HFFc6 (cell line): Measurements from ENCODE around the gene GALNT7. TPM values are rescaled to one million over a fixed set of nuclear protein-coding genes. Genes with fewer than 3 reads are reported as not detected.

Experiments
- DNase-seq: peaks from one replicate; pipeline ENCODE4 v3.0.0-alpha.2; 2018
- H3K27ac Mint-ChIP-seq: 2 replicates; pipeline ENCODE4 v1.8.0; 2020; ENCODE audit warnings: mild to moderate bottlenecking, mixed read lengths
- H3K27me3 Mint-ChIP-seq: 2 replicates; pipeline ENCODE4 v1.8.0; 2021; ENCODE audit warnings: mild to moderate bottlenecking, moderate library complexity, mixed read lengths; ENCODE audit not compliant: insufficient read depth
- H3K36me3 Mint-ChIP-seq: 2 replicates; pipeline ENCODE4 v1.8.0; 2021; ENCODE audit warnings: low read depth, mixed read lengths
- H3K4me1 Mint-ChIP-seq: 2 replicates; pipeline ENCODE4 v1.8.0; 2020; ENCODE audit warnings: low read depth, mixed read lengths
- H3K4me3 Mint-ChIP-seq: 2 replicates; pipeline ENCODE4 v1.8.0; 2020; ENCODE audit warnings: mild to moderate bottlenecking, moderate library complexity, mixed read lengths
- H3K9me3 Mint-ChIP-seq: 2 replicates; pipeline ENCODE4 v1.8.0; 2020; ENCODE audit warnings: mild to moderate bottlenecking, mixed read lengths
- total RNA-seq, 6 experiments: library from RNA; stranded (reverse); fragmentation: NEBNext Ultra II Directional; extraction: Animal tissue kit (Norgen Biotek cat#: 25700); gene quantifications; 2 replicates in 1 of 6; 3 replicates in 5 of 6; pipeline ENCODE4 v1.2.3, GENCODE V29; 2021
- TF ChIP-seq, protein P1 (sequence below): fragments of 200-600 bp; sonication (generic); IDR thresholded peaks from 2 replicates; pipeline ENCODE4 v1.5.0; 2021; ENCODE audit warnings: antibody characterized with exemption, mild to moderate bottlenecking

GALNT7 gene
- total RNA-seq, 6 experiments from 2014 or later, result 10.9 to 24.3 (median 23.0) TPM

DNA sequence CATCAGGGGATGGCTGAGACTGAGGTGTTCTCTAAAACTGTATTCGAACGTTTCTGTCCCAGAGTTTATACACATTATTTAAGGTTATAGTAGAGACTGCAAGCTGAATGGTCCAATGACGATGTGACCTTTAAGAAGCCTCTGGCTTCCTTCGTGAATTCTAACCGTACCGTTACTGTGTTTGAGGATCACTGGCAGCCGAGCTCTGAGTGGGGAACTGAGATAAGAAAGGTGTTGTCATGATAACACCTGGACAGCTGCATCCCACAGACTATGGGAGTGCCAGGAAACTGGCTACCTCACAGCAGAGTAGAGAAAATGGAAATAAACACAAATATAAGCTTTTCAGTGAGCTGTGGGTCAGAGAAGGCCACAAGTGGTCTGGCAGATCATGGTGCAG, 106.5 kb downstream of the GALNT7 start:
- peaks cover 1% of the 10 kb centered on the region; the same call in 1 of the 2 replicates for H3K27me3 Mint-ChIP-seq
- no peak overlapping the region for H3K4me3 Mint-ChIP-seq
- no peaks in the 10 kb centered on the region for H3K36me3 Mint-ChIP-seq
- H3K9me3 Mint-ChIP-seq, result no peaks in the 10 kb centered on the region
- H3K4me1 Mint-ChIP-seq, result peaks cover 14% of the 10 kb centered on the region
- TF ChIP-seq, protein P1, sequence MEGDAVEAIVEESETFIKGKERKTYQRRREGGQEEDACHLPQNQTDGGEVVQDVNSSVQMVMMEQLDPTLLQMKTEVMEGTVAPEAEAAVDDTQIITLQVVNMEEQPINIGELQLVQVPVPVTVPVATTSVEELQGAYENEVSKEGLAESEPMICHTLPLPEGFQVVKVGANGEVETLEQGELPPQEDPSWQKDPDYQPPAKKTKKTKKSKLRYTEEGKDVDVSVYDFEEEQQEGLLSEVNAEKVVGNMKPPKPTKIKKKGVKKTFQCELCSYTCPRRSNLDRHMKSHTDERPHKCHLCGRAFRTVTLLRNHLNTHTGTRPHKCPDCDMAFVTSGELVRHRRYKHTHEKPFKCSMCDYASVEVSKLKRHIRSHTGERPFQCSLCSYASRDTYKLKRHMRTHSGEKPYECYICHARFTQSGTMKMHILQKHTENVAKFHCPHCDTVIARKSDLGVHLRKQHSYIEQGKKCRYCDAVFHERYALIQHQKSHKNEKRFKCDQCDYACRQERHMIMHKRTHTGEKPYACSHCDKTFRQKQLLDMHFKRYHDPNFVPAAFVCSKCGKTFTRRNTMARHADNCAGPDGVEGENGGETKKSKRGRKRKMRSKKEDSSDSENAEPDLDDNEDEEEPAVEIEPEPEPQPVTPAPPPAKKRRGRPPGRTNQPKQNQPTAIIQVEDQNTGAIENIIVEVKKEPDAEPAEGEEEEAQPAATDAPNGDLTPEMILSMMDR, result no peak
- no peak for DNase-seq
- H3K27ac Mint-ChIP-seq, result no peak overlapping the region

DNA sequence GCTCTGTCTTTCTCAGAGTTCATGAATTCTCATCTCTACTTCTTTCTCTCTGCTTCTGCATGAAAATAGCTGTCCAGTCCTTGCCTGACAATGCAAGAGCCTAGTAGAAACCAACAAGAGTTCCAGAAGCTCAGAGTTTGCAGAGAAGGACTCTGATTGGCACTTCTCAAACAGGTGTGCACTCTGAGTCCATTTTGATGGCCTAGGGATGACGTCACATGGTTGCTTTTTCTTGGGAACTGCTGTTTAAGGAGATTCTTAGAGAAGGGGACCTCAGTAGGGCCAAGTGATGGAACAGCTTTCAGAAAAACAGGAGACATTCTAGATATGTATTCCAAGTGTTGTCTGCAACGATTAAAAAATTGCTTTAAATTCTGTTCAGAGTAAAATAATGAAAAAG, 108.7 kb downstream of the GALNT7 start:
- H3K36me3 Mint-ChIP-seq, result no peaks in the 10 kb centered on the region

DNA sequence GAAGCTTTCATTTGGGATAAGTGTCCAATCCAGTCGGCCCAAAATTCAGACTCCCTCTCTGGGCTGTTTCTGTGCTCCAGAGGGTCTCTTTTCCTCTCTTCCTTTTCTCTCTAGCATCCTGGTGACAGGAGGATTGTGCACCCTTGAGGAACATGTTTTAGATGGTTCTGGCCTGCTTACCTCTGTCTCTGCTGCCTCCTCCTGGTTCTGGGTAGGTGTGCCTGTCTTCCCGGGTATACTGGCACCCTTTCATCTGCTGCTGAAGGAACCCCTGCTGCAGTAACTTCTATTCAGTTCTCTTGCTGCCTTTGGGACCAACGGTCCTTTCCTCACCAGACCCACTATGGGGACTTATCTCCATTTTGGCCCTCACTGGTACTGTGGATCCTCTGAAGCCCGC, 112.4 kb downstream of the GALNT7 start:
- DNase-seq, result no peak
- Mint-ChIP-seq H3K4me1 (no peaks in the 10 kb centered on the region), H3K27me3 (peaks cover 3% of the 10 kb centered on the region; the same call in 1 of the 2 replicates), H3K9me3 (peaks cover 22% of the 10 kb centered on the region), H3K36me3 (peaks cover 14% of the 10 kb centered on the region; the same call in 1 of the 2 replicates), H3K4me3 (no peak overlapping the region), H3K27ac (no peak overlapping the region)
- TF ChIP-seq, protein P1, result 0 out of 2 replicates have a peak, but pooled peaks have one; percentile 12

More for the DNA sequence above, 108.7 kb downstream of the GALNT7 start:
- Mint-ChIP-seq H3K27me3 (peaks cover 4% of the 10 kb centered on the region; the same call in 1 of the 2 replicates), H3K4me3 (no peak overlapping the region), H3K4me1 (peaks cover 14% of the 10 kb centered on the region), H3K27ac (no peak overlapping the region), H3K9me3 (no peaks in the 10 kb centered on the region)
- no peak for DNase-seq
- TF ChIP-seq, protein P1, result no peak

DNA sequence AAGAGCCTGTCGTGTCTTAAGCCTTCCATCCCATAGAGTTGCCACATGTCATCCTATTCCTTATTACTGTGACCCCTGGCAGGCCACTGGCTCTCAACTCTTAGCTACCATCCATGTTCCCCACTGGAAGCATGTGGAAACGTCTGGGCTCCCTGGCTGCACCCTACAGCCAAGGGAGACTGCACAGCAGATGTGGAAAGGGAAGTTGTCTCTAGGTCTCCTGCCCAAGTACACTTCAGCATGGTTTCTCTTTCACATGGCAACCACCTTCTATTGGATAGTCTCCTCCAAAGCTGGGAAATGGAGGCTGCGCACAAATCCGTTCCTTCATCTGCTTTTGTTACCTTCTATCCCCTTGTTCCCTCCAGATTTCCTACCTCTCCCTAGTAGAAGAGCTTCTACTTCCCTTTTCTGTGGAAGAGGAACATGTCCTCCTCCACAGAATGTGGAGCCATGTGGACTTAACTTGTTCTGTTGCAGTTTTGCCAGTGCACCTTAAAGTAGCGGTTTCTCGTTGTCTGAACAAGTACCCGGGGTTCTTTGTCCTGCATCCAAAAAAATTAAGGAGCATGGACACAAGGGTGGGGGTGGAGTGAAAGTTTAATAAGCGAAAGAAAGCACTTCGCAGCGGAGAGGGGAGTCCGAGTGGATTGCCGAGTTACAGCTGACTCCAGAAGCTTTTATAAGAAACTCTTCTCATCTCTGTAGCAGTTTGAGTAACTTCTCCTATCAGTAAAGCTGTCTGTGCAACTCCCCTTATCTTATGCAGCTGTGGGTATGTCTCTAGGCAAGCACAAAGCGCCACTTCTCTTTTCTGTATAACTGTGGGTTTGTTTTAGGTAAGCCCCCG, 113.0 kb downstream of the GALNT7 start:
- peaks cover 26% of the 10 kb centered on the region for H3K9me3 Mint-ChIP-seq
- peaks cover 15% of the 10 kb centered on the region; the same call in 1 of the 2 replicates for H3K36me3 Mint-ChIP-seq
- peaks cover 3% of the 10 kb centered on the region; the same call in 1 of the 2 replicates for H3K27me3 Mint-ChIP-seq
- H3K4me1 Mint-ChIP-seq, result no peaks in the 10 kb centered on the region
- TF ChIP-seq, protein P1, result no peak
- H3K4me3 Mint-ChIP-seq, result no peak overlapping the region
- no peak for DNase-seq
- H3K27ac Mint-ChIP-seq, result no peak overlapping the region

DNA sequence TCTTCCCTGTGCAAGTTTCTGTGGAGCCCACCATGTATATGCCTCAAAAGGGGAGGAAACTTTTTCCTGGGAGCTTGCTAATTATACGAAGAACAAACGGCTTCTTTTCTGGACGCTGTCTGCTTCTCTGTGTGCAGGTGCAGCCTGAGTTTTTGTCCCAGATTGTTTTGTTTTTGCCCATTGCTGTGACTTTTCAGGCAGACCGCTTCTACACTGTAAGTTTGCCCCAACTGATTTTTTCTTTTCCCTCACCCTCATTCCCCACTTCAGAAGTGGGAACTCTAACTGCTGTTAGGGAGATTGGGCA, 113.6 kb downstream of the GALNT7 start:
- DNase-seq, result no peak
- H3K27me3 Mint-ChIP-seq, result peaks cover 3% of the 10 kb centered on the region; the same call in 1 of the 2 replicates
- H3K4me3 Mint-ChIP-seq, result no peak overlapping the region
- H3K36me3 Mint-ChIP-seq, result peaks cover 15% of the 10 kb centered on the region; the same call in 1 of the 2 replicates
- no peak overlapping the region for H3K27ac Mint-ChIP-seq
- peaks cover 32% of the 10 kb centered on the region for H3K9me3 Mint-ChIP-seq
- TF ChIP-seq, protein P1, result no peak
- H3K4me1 Mint-ChIP-seq, result no peaks in the 10 kb centered on the region
